Thyroid gland (tissue), 4 donors: ENCODE measurements around the gene MAFG.

Source experiments
- CTCF ChIP-seq, 6 experiments: fragments of 200-600 bp in 3 of 6; fragments of 450-650 bp in 3 of 6; sonication (generic) in 3 of 6; IDR thresholded peaks; one replicate each; pipeline ENCODE4 v1.5.1; 2016 to 2019; ENCODE audit warnings: antibody characterized with exemption in 6 of 6, mild to moderate bottlenecking in 2 of 6, inconsistent platforms in 1 of 6, moderate library complexity in 1 of 6
- POLR2A ChIP-seq, 2 donors: fragments of 450-650 bp; IDR thresholded peaks; one replicate each; pipeline ENCODE4 v1.6.1; 2017; ENCODE audit warnings: antibody characterized with exemption in 2 of 2, mild to moderate bottlenecking in 2 of 2, moderate library complexity in 1 of 2

GRCh38 chr17:81951785-81952684 is 24.5 kb upstream of the MAFG start:
- TF ChIP-seq CTCF (IDR thresholded peaks at IDR 0.05) (no peak), POLR2A (IDR thresholded peaks at IDR 0.05) (no peak)
